Measurements from ENCODE around the gene FAM76A. TPM values are rescaled to one million over a fixed set of nuclear protein-coding genes. Genes with fewer than 3 reads are reported as not detected.

Gene FAM76A
- total RNA-seq, 1 donor from 2014 or later = 3.4 TPM

GRCh38 chr1:27716262-27716895 lies 9.4 kb upstream of the FAM76A start:
- no peak overlapping the region for H3K27ac ChIP-seq
- DNase-seq (ENCODE audit: low spot score in 2 of 2) = no peak
- no peak overlapping the region for H3K4me3 ChIP-seq
- H3K4me1 ChIP-seq = no peaks in the 10 kb centered on the region
- peaks cover 0 to 2% of the 10 kb centered on the region in 2 donors for H3K9me3 ChIP-seq
- no peak for TF ChIP-seq CTCF (IDR thresholded peaks at IDR 0.05)
- intact Hi-C loops (cut with DNase I) = no loop called here
- no peaks in the 10 kb centered on the region for H3K36me3 ChIP-seq
- no peaks in the 10 kb centered on the region for H3K27me3 ChIP-seq

- intact Hi-C loops (cut with DNase I) = loop anchor here (10.0 kb wide), 1 partner anchor 115 kb away; the partner anchor contains the start of gene PPP1R8
- H3K27ac ChIP-seq = no peak overlapping the region
- no peak for TF ChIP-seq CTCF (IDR thresholded peaks at IDR 0.05)
Observed at GRCh38 chr1:27719286-27720251, 6.2 kb upstream of the FAM76A start.

GRCh38 chr1:27724961-27725373 lies 794 bp upstream of the FAM76A start:
- peak in 1 of 2 donors; percentile 66 for DNase-seq (ENCODE audit: low spot score in 2 of 2)
- TF ChIP-seq CTCF (IDR thresholded peaks at IDR 0.05) = no peak
- intact Hi-C loops (cut with DNase I) = loop anchor here (1.0 to 10.0 kb wide), 4 partner anchors 48 to 360 kb away; partner anchors contain the start of genes IFI6, PPP1R8 and STX12
- Histone ChIP-seq H3K27ac (peak overlapping the region; percentile 83), H3K9me3 (no peaks in the 10 kb centered on the region), H3K36me3 (no peaks in the 10 kb centered on the region), H3K4me1 (peaks cover 10 to 12% of the 10 kb centered on the region in 2 donors), H3K4me3 (peak overlapping the region; percentile 41 to 98), H3K27me3 (no peaks in the 10 kb centered on the region)

More at GRCh38 chr1:27719286-27720251, 6.2 kb upstream of the FAM76A start:
- Histone ChIP-seq H3K4me3 (no peak overlapping the region), H3K36me3 (no peaks in the 10 kb centered on the region), H3K4me1 (no peaks in the 10 kb centered on the region), H3K27me3 (no peaks in the 10 kb centered on the region), H3K9me3 (peaks cover 0 to 2% of the 10 kb centered on the region in 2 donors)
- no peak for DNase-seq (ENCODE audit: low spot score in 2 of 2)

GRCh38 chr1:27726173-27727044 lies 648 bp downstream of the FAM76A start:
- H3K27ac ChIP-seq = peak overlapping the region; percentile 82 to 96
- intact Hi-C loops (cut with DNase I) = loop anchor here (10.0 kb wide), 1 partner anchor 108 kb away; the partner anchor contains the start of gene PPP1R8

More at GRCh38 chr1:27726173-27727044, 648 bp downstream of the FAM76A start:
- peaks cover 10 to 12% of the 10 kb centered on the region in 2 donors for H3K4me1 ChIP-seq
- H3K36me3 ChIP-seq = peaks cover 0 to 3% of the 10 kb centered on the region in 2 donors
- no peaks in the 10 kb centered on the region for H3K27me3 ChIP-seq
- TF ChIP-seq CTCF (IDR thresholded peaks at IDR 0.05) = no peak
- H3K4me3 ChIP-seq = peak overlapping the region; percentile 68 to 98
- peak in 1 of 2 donors; percentile 74 for DNase-seq (ENCODE audit: low spot score in 2 of 2)
- H3K9me3 ChIP-seq = no peaks in the 10 kb centered on the region
